HPDE6-E6E7 (cell line): ENCODE data around the gene ARID3B.
"Not testable (repeated sequence)": the region's sequence is repeated elsewhere in the genome, so short reads cannot be mapped to it uniquely, and the experiment has no call there.

Experiments
- DNase-seq: peaks from one replicate; pipeline ENCODE4 v3.0.0; 2011; ENCODE audit warnings: missing footprints; ENCODE audit errors: extremely low spot score

The ARID3B gene

DNA sequence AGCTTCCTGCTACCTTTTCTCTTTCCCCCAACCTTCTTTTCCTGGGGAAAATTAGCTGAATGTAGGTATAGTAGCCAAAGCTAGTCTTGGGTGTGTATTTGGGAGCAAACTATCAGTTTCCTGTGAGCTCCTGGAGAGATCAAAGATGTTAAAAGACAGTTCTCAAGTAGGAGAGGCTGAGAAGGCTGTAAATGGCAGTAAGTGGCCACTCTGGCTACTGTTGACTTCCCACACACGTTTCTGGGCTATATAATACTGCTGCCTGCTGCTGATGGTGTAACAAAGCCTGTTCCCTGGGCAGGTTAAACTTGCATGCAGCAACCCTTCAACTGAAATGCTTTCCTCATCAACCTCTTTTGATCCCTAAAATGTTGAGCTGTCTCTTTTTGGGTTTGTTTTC lies 27.6 kb downstream of the ARID3B start:
- no peak for DNase-seq

DNA sequence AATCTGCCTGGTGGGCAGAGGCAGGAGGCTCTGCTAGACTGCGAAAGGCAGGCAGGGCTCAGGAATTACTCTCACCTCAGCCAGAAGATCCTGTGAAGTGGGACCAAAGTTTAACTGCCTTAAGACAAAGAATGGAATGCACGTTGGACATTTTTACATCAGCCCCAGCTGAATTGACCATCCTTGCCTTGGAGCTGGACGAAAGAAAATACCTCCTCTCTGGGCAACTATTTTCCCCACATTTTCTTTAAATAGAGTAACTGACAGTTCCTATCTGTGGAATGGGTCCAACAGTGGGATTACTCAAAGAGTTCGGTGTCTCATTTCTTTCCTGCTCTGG lies 28.7 kb downstream of the ARID3B start:
- DNase-seq, result no peak

DNA sequence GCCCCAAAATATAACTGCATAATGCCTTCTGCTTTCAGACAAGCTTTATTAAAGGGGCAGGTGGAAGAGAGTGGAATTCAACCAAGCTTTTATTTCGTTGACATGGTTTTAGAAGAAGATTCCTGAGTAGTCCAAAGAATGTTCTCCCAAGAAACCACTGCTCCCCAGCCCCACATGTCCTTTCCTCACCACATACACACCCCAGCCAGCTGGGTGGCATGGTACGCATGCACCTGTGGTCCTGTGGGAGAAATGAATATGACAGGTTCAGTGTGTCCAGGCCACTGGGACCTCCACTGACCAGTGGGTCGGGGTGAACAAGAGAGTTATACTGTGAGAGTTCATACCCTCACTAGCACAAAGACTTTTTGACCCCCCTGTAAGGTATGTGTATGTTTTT lies 30.2 kb downstream of the ARID3B start:
- no peak for DNase-seq

DNA sequence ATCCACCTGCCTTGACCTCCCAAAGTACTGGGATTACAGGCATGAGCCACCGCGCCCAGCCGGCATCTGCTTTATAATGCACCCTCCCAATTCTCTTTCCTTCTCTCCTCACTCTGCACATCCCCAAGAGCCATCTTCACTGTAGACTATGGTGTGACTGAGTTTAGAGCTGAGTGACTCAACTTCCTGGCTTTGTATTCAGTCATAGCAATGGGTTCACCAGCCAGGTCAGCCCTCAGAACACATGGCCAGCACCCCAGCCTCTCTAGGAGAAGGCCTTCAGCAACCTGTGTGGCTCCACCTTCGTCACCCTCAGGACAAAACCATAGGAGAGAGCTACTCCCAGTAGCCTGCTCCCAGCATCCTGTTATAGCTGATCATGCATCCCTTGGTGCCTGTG lies 33.0 kb downstream of the ARID3B start:
- DNase-seq, result no peak

DNA sequence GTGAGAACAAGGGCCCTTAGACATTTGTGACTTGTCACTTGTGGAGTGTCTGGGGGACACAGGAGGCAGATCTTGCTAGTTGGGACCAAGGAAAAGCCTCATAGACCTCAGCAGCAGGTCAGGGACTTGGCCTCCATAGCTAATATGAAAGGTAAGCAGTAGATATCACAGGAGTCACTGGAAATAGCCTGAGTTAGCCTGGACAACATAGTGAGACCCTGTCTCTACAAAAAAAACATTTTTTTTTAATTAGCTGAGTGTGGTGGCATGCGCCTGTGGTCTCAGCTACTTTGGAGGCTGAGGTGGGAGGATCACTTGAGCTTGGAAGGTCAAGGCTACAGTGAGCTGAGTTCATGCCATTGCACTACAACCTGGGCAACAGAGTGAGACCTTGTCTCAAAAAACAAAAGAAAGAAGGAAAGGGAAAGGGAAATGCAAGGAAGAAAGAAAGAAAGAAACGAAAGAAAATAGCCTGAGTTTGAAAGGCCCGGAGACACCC lies 37.5 kb downstream of the ARID3B start:
- no peak for DNase-seq

DNA sequence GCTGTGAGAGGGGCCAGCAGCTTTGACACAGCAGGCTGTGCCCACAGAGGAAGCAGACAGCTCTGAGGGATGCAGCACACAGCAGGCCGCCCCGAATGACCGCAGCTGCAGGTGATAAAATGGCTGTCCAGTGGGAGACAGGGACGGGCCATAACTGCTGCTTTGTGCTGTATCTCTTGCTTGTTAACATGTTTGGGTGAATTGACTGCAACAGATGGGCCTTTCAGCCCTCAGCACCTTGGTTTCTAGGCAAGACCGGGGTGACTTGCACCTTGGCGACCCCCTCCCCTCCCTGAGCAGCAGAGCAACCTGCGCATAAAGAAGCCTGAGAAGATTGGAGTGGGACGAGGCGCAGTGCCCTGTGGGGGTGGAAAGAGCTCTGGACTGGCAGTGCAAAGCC lies 38.0 kb downstream of the ARID3B start:
- no peak for DNase-seq

DNA sequence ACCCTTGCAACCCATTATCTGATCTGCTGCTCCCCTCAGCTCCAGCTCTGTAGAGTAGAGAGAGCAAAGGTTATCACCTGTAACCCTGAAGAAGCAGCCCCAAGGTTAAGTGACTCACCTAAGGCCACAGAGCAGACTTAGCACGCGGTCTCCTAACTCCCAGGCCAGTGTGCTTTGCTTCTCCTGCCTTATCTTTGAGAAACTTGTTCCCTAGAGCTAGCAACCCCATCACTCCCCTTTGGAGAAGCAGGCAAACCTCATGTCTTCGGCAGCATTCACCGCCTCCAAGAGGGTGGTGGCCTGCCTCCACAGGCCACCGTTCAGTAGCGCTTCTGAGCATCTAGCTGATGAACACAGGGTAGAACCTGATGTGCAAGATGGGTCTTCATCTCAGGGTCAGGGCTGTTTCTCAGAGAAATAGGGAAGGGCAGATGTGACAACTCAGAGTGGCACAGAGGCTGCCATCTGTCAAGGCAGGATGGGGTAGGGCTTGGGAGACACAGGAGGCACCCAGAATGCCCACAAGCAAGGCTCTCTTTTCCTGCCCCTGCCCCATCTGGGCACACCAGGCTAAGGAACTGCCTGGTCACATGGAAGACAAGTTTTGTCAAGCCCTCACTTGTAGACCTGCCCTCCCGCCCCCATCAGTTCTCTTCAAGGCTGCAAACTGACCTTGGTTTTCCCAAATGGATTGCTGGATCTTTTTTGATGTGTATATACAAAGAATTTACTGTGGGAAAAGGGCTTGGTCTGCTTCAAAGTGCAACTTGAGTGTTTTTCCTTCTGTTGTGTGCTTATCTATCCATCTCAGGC lies 39.7 kb downstream of the ARID3B start:
- DNase-seq, result no peak

DNA sequence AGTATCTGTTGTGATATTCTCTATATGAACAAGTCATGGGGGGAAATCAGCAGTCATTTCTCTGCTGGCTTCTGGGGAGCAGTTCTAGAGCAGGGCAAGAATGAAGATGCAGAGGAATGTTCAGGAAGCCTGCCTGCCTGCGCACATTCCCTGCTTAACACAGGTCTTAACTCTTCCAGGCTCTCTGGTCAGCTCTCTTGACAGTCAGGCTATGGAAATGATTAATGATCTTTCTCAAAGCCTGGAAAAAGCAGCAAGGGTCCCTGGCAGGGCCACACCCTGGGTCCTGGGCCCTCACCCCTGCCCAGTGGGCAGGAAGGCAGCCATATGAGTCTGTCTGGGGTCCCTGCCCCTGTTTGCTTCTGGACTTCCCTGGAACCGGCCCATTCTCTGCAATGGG lies 43.2 kb downstream of the ARID3B start:
- DNase-seq, result no peak

DNA sequence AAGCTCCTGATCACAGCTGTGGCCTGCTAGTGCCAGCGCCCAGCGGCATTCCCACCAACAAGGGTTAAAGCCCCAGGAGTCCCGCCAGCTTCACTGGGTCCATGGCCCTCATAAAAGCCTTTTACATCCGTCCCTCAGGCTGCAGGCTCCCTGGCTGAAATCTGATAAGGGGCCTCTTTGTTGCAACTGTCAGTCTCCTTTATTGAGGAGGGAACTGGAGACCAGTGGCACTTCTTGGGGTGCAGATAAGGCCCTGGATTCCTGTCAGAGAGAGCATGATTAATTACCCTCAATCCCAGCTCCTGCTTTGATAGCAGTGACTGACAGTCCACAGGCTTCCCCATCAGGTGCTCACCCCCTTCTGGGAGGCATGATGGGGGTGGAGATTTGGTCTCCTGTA lies 43.8 kb downstream of the ARID3B start:
- DNase-seq, result no peak

DNA sequence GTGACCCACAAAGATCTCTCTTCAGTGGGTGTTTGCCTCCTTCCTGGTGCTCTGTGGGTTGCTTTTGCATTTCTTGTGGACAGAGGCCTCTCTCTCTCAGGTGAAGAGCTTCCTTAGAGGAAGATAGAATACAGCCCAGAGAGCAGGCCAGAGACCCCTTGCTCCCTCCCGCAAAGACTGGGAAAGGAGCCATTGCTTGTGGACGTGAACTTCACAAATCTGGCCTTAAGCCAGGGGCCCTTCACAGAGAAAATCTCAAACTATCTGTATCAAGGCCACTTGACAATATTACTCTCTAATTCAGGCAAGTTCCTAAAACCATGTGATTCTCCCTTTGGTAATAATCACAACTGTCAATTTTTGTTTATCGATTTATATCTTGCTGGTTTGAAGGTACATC lies 44.2 kb downstream of the ARID3B start:
- no peak for DNase-seq

DNA sequence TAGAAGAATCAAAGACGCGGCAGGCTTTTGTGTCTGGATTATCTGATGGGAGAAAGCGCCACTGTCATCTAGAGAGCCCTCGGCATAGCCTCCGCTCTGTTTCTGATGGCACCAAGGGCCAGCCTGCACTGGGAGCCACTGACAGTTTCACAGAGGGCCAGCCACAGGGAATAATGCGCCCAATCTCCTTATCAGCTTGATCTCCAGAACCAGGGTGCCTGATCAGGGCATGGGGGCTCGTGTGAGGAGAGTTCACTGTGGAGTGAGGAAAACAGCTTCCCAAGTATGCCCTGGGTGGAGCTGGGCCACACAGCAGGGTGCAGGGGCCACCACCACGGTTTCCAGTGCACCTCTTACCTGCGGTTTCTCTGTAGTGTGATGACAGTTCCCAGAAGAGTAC lies 44.8 kb downstream of the ARID3B start:
- no peak for DNase-seq

DNA sequence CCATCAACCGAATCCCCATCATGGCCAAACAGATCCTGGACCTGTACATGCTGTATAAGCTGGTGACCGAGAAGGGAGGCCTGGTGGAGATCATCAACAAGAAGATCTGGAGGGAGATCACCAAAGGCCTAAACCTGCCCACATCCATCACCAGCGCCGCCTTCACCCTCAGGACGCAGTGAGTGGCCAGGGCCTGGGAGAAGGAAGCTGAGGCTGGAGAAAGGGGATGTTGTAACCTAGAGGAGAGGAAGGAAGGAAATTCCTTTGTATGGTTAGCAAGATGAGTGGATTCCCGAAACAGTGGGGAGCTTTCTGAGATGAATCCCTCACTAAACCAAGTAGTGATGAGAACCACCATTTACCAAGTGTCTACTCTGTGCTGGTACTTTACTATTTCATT lies 48.8 kb downstream of the ARID3B start:
- DNase-seq, result no peak

DNA sequence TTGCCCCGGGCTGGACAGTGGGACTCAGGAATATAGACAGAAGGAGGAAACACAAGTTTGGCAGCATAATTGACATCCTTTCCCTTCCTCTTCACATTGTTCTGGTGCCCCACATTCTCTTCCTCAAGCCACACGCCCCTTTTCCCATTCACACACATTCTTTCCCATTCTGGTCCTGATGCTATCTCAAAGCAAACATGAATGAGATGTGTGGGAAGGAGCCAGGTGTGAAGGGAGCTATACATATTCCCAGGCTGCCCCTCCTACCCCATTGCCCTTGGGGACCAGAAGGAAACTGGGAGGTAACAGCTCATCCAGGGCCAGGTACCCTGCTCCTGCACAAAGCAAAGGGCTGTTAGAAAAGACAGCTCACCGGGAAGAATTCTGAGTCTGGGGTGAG lies 51.2 kb downstream of the ARID3B start:
- DNase-seq, result no peak

DNA sequence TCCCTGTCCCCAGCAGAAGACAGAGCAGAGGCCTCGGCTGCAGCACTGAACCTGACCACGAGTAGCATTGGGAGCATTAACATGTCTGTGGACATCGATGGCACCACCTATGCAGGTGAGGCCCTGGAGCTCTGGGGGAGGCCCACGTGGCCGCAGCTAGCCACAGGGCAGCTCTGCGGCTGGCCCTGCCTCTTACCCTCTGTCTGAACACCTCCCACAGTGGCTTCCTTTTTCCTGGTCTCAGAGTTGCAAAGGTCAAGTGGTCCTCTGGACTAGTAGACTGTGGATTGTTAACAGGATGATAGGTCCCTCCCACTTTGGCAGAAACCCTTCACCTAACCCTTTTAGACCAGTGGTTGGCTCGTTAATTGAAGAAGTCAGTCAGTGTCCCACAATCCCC lies 52.1 kb downstream of the ARID3B start:
- no peak for DNase-seq

DNA sequence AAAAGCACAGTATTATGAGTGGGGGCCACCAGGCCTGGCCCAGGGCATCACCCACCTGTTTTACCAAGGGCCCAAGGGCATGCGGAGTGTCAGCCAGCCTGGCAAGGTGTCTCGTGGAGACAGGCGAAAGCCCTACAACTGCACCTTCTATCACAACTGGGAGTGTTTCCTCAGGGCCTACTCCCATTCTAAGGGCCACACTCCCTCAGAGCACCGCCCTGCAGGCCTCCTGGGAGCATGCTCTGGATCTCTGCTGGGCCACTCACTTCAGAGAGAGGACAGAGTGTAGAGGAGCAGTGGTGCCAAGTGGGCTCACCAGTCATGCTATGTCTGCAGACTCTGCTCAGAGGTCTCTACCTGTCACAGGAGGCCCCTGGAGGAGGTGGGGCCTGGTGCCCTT lies 53.4 kb downstream of the ARID3B start:
- no peak for DNase-seq

DNA sequence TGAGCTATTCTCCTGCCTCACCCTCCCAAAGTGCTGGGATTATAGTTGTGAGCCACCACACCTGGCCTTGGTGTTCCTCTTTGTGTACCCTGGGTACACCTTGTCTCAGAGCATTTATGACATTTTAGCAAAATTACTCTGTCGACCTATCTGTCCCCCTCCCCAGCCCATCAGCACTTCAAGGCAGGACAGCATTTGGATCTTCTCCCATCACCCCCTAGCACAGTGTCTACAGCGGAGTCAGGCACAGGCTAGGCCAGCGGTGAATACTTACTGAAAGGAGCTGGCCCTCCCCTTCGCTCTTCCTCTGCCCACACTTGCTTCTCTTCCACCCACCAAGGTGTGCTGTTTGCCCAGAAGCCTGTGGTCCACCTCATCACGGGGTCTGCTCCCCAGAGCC lies 54.3 kb downstream of the ARID3B start:
- DNase-seq, result no peak

DNA sequence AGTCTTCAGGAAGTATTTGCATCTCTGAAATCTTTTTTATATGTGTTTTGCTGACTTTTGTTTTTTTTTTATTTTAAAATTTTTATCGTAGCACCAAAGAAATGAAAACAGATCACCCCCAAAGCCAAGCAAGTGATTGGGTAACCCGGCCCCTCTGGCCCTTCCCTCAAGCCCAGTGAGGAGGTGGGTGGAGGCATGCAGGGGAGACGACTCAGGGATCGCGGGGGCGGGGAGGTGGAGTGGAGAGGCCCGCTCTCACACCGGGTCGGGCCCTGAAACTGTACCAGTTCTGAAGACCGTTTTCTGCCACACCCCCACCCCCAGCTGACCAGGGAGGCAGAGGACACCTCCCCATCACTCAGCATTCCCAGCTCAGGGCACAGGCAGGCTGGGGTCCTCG lies 55.7 kb downstream of the ARID3B start:
- DNase-seq, result not testable (repeated sequence)

DNA sequence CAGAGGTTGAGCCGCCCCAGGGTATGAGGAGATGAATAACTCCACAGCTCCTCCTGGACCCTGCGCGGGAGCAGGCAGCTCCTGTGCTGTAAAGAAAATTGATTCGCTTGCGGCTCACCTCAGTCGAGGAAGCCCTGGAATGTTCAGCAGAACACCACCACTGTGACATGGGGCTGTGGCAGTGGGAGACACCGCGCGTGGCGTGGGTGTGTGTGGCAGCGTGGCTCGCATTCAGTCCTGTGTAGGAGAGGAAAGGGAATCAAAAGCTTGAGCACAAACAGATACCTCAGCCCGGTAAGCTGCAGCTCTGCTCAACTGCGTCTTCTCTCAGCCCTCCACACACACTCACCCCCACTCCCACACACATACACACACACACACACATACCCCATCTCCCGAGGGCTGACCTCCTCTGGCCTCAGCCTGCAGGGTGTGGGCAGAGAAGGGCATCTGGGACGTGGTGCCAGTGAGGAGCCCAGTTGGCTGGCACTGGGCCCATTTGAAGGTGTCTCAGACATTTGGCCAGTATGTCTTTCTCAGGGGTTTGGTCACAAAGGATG lies 56.2 kb downstream of the ARID3B start:
- not testable (repeated sequence) for DNase-seq

DNA sequence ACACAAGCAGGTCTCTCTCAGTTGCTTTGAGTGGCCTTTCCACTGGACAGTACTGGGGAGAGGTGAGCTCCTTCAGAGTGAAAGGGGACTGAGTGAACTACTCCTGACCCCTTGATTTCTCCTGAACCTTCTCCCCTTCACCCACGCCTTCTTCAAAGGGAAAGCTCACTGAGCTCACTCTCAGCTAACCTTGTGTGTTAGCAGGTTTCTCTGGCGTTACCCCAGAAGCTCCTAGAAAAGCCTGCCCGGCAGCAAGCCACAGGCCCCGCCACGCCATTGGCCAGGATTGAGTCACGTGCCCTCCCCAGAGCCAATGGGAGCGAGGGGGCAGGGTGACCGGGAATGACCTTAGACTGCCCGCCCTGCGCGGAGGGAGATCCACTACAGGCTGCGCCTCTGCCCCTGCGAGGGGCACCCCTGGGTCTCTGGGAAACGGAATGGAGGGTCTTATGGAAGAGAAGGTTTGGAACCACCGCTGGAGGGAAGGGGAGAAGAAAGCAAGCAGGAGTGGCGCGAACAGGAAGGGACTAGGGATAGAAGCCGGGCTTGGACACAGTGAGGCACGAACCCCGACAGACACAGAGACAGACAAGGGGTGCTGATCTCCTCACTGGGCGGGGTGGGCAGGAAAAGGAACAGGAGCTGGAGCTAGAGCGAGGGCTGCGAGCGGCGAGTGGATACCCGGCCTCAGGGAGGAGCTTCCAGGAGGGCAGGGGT lies 57.3 kb downstream of the ARID3B start:
- peak; percentile 99 for DNase-seq

DNA sequence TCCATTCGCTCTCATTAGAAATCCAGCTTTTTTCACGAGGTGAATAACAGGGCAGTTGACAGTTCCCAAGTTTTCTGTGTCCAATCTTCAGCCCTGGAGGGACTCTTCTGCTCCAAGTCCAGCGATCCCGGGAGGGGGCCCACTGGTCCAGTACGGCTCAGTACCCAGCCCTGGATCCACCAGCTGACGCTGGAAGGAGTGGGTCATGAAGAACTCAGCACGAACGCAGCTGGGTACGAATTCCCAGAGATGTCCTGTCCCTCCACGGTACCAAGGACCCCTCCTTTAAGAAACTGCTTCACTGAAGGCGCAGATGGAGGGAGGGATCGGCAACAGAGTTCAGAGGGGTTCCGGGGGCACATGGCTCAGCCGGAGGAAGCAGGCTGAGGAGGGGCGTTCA lies 58.1 kb downstream of the ARID3B start:
- DNase-seq, result no peak

DNA sequence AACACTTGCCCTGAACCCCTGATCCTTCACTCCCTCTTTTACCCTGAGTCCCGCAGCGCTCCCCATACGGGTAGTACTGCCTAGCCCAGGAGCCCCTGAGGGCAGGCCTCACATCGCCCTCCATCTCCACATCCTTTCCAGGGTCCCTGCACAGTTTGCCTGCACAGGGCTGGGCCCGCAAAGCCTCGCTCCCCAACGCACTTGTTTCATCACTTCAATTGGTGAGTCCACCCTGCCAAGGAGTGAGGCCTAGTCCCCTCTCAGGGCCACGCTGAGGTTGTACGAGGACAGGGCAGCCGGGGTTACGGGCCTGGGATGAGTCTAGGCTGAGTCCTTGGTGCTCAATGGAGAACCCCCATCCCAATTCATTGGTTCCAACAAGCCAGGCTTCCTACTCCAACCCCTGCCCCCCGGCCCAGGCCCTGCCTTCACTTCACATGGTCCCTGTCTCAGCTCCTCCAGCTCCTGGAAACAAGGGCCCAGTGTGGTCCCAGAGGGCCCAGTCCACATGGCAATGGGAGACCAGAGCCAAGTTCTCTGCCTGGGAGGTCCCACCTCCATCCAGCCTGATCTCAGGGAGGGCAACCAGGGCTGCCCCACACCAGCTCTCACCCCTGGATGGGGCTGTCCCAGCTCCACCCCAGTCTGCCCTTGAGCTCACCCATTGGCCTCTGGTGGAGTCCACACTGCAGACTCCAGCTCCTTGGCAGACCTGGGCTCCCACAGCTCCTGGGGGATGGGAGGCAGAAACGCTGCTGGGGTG lies 62.2 kb downstream of the ARID3B start:
- DNase-seq, result no peak
